ENCODE results near the gene SLC30A7. TPM values are rescaled to one million over a fixed set of nuclear protein-coding genes. Genes with fewer than 3 reads are reported as not detected.

The SLC30A7 gene
- total RNA-seq, 2 donors from 2014 or later = 32.8 to 39.2 TPM

DNA sequence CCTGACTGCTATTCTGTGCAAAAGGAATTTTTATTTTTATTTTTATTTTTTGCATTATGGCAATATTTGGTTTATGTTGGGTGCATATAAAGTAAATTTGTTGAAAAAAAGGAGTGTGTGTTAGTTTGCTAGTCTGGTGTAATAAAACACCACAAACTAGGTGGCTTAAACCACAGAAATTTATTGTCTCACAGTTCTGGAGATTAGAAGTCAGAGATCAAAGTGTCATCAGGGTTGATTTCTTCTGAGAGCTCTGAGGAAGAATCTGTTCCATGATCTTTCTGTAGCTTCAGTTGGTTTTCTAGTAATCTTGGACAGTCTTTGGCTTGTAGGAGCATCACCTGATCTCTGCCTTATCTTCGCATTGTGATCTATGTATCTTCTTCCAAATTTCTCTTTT, 6.5 kb downstream of the SLC30A7 start:
- Histone ChIP-seq H3K4me3 (no peak overlapping the region), H3K9me3 (no peaks in the 10 kb centered on the region), H3K27ac (no peak overlapping the region), H3K9ac (ENCODE audit: low read depth in 2 of 2, low read length in 2 of 2) (no peak overlapping the region), H3K4me1 (no peaks in the 10 kb centered on the region), H3K36me3 (peaks cover 5% of the 10 kb centered on the region), H3K27me3 (no peaks in the 10 kb centered on the region)
- no peak for DNase-seq
- intact Hi-C loops (cut with DNase I) = no loop called here
- TF ChIP-seq, protein P1, sequence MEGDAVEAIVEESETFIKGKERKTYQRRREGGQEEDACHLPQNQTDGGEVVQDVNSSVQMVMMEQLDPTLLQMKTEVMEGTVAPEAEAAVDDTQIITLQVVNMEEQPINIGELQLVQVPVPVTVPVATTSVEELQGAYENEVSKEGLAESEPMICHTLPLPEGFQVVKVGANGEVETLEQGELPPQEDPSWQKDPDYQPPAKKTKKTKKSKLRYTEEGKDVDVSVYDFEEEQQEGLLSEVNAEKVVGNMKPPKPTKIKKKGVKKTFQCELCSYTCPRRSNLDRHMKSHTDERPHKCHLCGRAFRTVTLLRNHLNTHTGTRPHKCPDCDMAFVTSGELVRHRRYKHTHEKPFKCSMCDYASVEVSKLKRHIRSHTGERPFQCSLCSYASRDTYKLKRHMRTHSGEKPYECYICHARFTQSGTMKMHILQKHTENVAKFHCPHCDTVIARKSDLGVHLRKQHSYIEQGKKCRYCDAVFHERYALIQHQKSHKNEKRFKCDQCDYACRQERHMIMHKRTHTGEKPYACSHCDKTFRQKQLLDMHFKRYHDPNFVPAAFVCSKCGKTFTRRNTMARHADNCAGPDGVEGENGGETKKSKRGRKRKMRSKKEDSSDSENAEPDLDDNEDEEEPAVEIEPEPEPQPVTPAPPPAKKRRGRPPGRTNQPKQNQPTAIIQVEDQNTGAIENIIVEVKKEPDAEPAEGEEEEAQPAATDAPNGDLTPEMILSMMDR (IDR thresholded peaks at IDR 0.05) = no peak

DNA sequence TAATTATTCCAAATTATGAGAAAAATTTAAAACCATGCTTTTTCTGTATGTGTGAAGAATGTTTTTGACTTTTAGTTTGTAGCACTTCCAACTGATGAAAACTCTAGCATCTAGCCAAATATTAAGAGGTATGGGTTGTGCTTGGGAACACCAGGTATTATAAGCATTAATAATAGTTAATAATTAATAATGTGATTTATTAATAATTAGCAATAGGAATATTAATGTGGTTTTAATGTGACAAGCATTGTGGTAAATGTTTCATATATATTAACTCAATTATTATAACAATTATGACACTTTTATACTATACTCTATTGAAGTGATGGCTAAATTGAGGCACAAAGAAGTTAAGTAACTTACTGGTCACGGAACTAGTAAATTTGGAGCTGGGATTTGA, 7.9 kb downstream of the SLC30A7 start:
- Histone ChIP-seq H3K36me3 (peaks cover 5% of the 10 kb centered on the region), H3K4me1 (no peaks in the 10 kb centered on the region), H3K4me3 (no peak overlapping the region), H3K27ac (no peak overlapping the region), H3K27me3 (no peaks in the 10 kb centered on the region), H3K9ac (ENCODE audit: low read depth in 2 of 2, low read length in 2 of 2) (no peak overlapping the region), H3K9me3 (no peaks in the 10 kb centered on the region)
- intact Hi-C loops (cut with DNase I) = no loop called here
- TF ChIP-seq, protein P1 (IDR thresholded peaks at IDR 0.05) = no peak
- no peak for DNase-seq

DNA sequence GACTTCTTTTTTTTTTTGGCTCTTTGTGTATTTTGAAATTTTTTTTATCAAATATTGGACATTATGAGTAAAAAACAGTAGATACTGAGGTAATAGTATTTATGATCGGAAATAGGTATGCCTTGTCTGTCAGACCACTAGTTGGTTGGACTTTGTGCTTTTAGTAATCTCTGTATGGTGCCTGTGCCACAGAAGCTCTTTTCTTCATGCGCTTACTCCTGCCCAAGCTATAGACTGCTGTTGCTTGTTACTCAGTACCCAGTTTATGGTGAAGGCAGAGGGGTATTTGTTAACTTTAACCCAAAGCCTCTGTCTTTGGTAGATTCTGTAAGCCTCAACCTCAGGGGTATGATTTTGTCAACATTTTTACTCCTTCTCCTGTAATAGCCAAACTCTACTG, 8.6 kb downstream of the SLC30A7 start:
- intact Hi-C loops (cut with DNase I) = no loop called here
- H3K4me1 ChIP-seq = no peaks in the 10 kb centered on the region
- H3K36me3 ChIP-seq = peaks cover 5% of the 10 kb centered on the region
- no peaks in the 10 kb centered on the region for H3K9me3 ChIP-seq
- H3K9ac ChIP-seq (ENCODE audit: low read depth in 2 of 2, low read length in 2 of 2) = no peak overlapping the region
- H3K27ac ChIP-seq = no peak overlapping the region
- no peak for DNase-seq
- H3K4me3 ChIP-seq = no peak overlapping the region
- TF ChIP-seq, protein P1 (IDR thresholded peaks at IDR 0.05) = no peak
- no peaks in the 10 kb centered on the region for H3K27me3 ChIP-seq

DNA sequence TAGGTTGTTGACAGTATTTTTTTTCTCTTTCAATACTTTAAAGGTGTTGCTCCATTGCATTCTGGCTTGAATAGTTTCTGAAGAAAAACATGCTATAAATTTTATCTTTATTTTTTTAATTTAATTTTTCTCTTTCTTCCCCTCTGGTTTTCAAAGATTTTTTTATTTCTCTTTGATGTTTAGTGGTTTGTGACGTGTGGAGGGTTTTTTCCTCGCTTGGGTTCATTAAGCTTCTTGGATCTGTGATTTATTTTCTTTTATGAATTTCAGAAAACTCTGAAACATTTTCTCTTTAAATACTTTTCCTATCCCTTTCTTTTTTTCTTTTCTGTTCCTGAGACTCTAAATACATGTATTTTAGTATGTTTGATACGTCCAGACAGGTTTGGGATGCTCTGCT, 9.3 kb downstream of the SLC30A7 start:
- Histone ChIP-seq H3K9ac (ENCODE audit: low read depth in 2 of 2, low read length in 2 of 2) (no peak overlapping the region), H3K4me3 (no peak overlapping the region), H3K9me3 (no peaks in the 10 kb centered on the region), H3K36me3 (peaks cover 5% of the 10 kb centered on the region), H3K27me3 (no peaks in the 10 kb centered on the region), H3K4me1 (no peaks in the 10 kb centered on the region), H3K27ac (no peak overlapping the region)
- DNase-seq = no peak
- intact Hi-C loops (cut with DNase I) = no loop called here
- TF ChIP-seq, protein P1 (IDR thresholded peaks at IDR 0.05) = no peak

DNA sequence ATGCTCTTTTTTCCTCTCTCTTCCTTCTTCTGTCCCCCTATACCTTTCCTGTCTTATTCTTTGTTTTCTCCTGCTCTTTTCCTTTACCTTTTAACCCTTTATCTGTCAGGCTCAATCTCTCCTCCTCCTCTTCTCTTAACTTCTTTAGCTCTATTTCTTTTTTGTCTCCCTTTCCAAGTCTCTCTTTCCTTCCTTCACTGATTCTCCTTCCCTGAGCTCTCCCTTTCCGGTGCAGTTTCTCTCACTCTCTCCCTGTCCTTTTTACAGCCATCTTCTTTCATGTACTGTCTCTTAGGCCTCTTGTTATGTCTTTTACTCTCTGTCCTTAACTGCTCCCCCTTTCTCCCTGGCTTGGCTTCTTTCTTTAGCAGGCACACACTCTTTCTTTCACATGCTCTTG, 12.0 kb downstream of the SLC30A7 start:
- Histone ChIP-seq H3K27me3 (no peaks in the 10 kb centered on the region), H3K4me1 (no peaks in the 10 kb centered on the region), H3K9me3 (no peaks in the 10 kb centered on the region), H3K36me3 (peaks cover 5% of the 10 kb centered on the region), H3K27ac (no peak overlapping the region), H3K9ac (ENCODE audit: low read depth in 2 of 2, low read length in 2 of 2) (no peak overlapping the region), H3K4me3 (no peak overlapping the region)
- TF ChIP-seq, protein P1 (IDR thresholded peaks at IDR 0.05) = no peak
- no peak for DNase-seq
- intact Hi-C loops (cut with DNase I) = no loop called here

DNA sequence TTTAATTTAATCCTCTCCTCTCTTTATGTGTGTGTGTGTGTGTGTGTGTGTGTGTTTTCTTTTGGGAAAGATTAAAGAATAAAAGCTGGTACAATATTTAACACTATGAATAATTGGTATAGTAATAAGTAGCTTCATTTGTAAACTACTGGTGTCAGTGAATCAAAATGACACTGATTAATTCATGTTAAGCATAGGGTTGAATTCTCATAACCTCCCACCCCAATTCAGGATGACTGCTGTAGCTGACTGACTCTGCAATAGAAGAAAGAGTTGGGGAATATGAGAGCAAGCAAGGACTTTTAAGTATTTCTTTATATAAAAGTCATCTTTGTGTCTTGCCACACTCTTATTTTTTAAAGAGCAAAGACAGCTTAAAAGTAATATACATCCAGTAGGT, 13.1 kb downstream of the SLC30A7 start:
- H3K4me1 ChIP-seq = no peaks in the 10 kb centered on the region
- H3K27ac ChIP-seq = no peak overlapping the region
- intact Hi-C loops (cut with DNase I) = no loop called here
- H3K4me3 ChIP-seq = no peak overlapping the region
- no peak overlapping the region for H3K9ac ChIP-seq (ENCODE audit: low read depth in 2 of 2, low read length in 2 of 2)
- H3K9me3 ChIP-seq = no peaks in the 10 kb centered on the region
- H3K36me3 ChIP-seq = peaks cover 3% of the 10 kb centered on the region
- TF ChIP-seq, protein P1 (IDR thresholded peaks at IDR 0.05) = no peak
- no peak for DNase-seq
- H3K27me3 ChIP-seq = no peaks in the 10 kb centered on the region
